ENCODE data around the gene NR2E1. TPM values are rescaled to one million over a fixed set of nuclear protein-coding genes. Genes with fewer than 3 reads are reported as not detected.

Gene NR2E1
- total RNA-seq, 1 experiment from 2014 or later = not detected

- H2BK20ac ChIP-seq (ENCODE audit: low read depth, low read length, poor library complexity, severe bottlenecking) = no peak overlapping the region
- H3K79me1 ChIP-seq (ENCODE audit: insufficient read depth, low read depth, low read length, poor library complexity, severe bottlenecking) = no peaks in the 10 kb centered on the region
- H3K9ac ChIP-seq (ENCODE audit: extremely low read depth, insufficient read length, low read length) = no peak overlapping the region
- TF ChIP-seq CTCF (conservative IDR thresholded peaks at IDR 0.05) = no peak
- no peak overlapping the region for H3T11ph ChIP-seq (ENCODE audit: low read length)
- H4K20me1 ChIP-seq (ENCODE audit: control insufficient read depth, insufficient read depth, insufficient read length) = no peaks in the 10 kb centered on the region
- H3K23me2 ChIP-seq (ENCODE audit: insufficient read length, low read depth, low read length, poor library complexity, severe bottlenecking) = peaks cover 5% of the 10 kb centered on the region
- no peak overlapping the region for H3K56ac ChIP-seq (ENCODE audit: insufficient read length, low read depth, low read length)
- H4K5ac ChIP-seq (ENCODE audit: insufficient read length, low read depth, low read length) = no peak overlapping the region
- H3K4me1 ChIP-seq (ENCODE audit: insufficient read depth, low read length) = peaks cover 2% of the 10 kb centered on the region
- Mint-ChIP-seq H3K9me3 (peaks cover 0 to 13% of the 10 kb centered on the region in 2 experiments; a peak in 4 of 5 replicates), H3K4me1 (peaks cover 50 to 61% of the 10 kb centered on the region in 2 experiments), H3K27ac (no peak overlapping the region), H3K27me3 (ENCODE audit: low read depth) (peaks cover 98% of the 10 kb centered on the region), H3K4me3 (peak overlapping the region; percentile 49 to 73), H3K36me3 (ENCODE audit: insufficient read depth in 1 of 3, low read depth in 3 of 3) (no peaks in the 10 kb centered on the region; a peak in 1 of 7 replicates)
- no peaks in the 10 kb centered on the region for H3K9me3 ChIP-seq (ENCODE audit: control insufficient read depth, low read depth, low read length)
- H2BK12ac ChIP-seq (ENCODE audit: insufficient read length, low read depth, low read length) = no peak overlapping the region
- H3K79me2 ChIP-seq (ENCODE audit: insufficient read depth, low read length) = no peaks in the 10 kb centered on the region
- H2BK5ac ChIP-seq (ENCODE audit: insufficient read length, low read length) = no peak overlapping the region
- H4K8ac ChIP-seq (replicated peaks; ENCODE audit: insufficient read length, low read depth, low read length) = no peak overlapping the region
- H3K4ac ChIP-seq (ENCODE audit: low read depth, low read length) = no peak overlapping the region
- H3K14ac ChIP-seq (ENCODE audit: insufficient read depth, low read length) = no peak overlapping the region
- H2AK5ac ChIP-seq (ENCODE audit: insufficient read length, low read length) = no peak overlapping the region
- H4K91ac ChIP-seq (ENCODE audit: insufficient read length, low read depth, low read length) = no peak overlapping the region
- WGBS (ENCODE audit: extremely low coverage, insufficient read length, low lambda C conversion rate) = no CpG with 5 or more reads among the region's 67 CpGs
- H3K27ac ChIP-seq (ENCODE audit: insufficient read length, low read depth, low read length) = no peak overlapping the region
- no peak overlapping the region for H3K23ac ChIP-seq (ENCODE audit: insufficient read length, low read depth, low read length)
- no peak overlapping the region for H2AFZ ChIP-seq (ENCODE audit: low read length)
- peak; percentile 57 for DNase-seq
- H3K4me2 ChIP-seq (ENCODE audit: insufficient read depth, insufficient read length, low read length) = peak overlapping the region; percentile 44
- H3K27me3 ChIP-seq (ENCODE audit: insufficient read depth, low read length) = peaks cover 97% of the 10 kb centered on the region
- H3K18ac ChIP-seq (ENCODE audit: insufficient read length, low read depth, low read length) = no peak overlapping the region
- H2BK15ac ChIP-seq (ENCODE audit: low read depth, low read length) = no peak overlapping the region
- no peak overlapping the region for H2BK120ac ChIP-seq (ENCODE audit: low read depth, low read length, poor library complexity, severe bottlenecking)
Measured at GRCh38 chr6:108118810-108119768, 46.7 kb upstream of the NR2E1 start.
